BJ (cell line): ENCODE results near the gene CCDC27. TPM values are rescaled to one million over a fixed set of nuclear protein-coding genes. Genes with fewer than 3 reads are reported as not detected.
A peak's percentile ranks its signal among the peaks of the same experiment; 100 is the strongest.

Experiments
- CTCF ChIA-PET: fragments of 350-600 bp; formaldehyde crosslinking; extraction: SDS; loops from one replicate; lab custom pipeline; 2021; ENCODE audit warnings: antibody characterized with exemption, inconsistent platforms; lab: Yijun Ruan, JAX
- POLR2A ChIA-PET: fragments of 300-600 bp; sonication (Branson Sonifier 250); formaldehyde crosslinking; extraction: SDS; loops from one replicate; lab custom pipeline; 2021; ENCODE audit warnings: antibody characterized with exemption; lab: Charles Lee
- DNase-seq: peaks from one replicate; pipeline ENCODE4 v3.0.0-alpha.2; 2011; ENCODE audit warnings: low read depth
- H3K27me3 ChIP-seq: 2 replicates; pipeline ENCODE4 v1.6.0; 2011; ENCODE audit warnings: low read length; ENCODE audit not compliant: control insufficient read depth, insufficient read depth
- H3K36me3 ChIP-seq: 2 replicates; pipeline ENCODE4 v1.5.1; 2011; ENCODE audit warnings: low read length; ENCODE audit not compliant: control insufficient read depth, insufficient read depth
- H3K4me3 ChIP-seq: 2 replicates; pipeline ENCODE4 v1.5.1; 2011; ENCODE audit warnings: low read depth, mild to moderate bottlenecking, control low read depth, low read length
- polyA plus RNA-seq: library from polyadenylated mRNA; depleted of rRNA; stranded (reverse); fragments of >200 nt; gene quantifications from 2 replicates; pipeline ENCODE4 v1.2.3, GENCODE V29; 2011
- TF ChIP-seq, protein P1 (sequence below): IDR thresholded peaks from 2 replicates; pipeline ENCODE4 v1.5.1; 2011; ENCODE audit warnings: low read depth, mild to moderate bottlenecking, control low read depth, inconsistent platforms, low read length, moderate library complexity; ENCODE audit not compliant: insufficient read depth

Gene CCDC27
- polyA plus RNA-seq, 1 experiment, result not detected

DNA sequence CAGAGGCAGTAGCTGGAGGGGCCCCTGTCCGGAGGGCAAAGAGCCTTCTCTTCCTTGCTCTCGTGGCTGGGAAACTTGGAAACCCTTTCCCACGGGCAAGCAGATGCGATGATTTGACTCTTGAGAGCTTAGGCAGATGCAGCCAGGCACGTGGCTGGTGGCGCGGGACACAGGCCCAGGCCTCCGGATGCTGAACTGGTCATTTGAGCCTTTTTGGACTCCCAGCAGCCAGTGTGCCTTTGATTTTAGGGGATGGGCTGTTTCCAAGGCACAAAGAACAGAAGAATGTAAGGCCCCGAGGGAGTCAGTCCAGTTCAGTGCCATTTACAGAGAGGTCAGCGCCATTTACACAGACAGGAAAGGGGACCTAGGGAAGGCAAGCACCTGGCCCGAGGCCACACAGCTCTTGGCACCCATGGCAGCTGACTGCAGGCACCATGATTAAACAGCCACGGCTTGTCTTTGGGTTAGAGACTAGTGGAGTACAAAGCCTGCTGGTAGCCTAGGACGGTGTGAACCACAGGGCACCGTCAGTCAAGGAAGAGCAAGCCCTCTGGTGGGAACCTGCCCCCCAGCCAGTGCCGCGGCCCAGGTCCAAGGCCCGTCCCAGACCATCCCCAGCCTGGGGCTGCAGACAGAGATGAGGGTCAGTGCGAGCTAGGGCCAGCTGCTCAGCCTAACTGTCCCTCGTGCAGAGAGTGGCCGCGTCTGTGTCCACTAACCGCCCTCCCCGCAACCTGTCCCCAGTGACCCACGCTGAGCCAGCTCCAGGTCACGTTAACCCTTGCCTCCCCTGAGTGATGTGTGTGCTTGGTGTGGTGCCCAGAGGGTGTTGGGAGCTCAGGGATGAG, 20.4 kb upstream of the CCDC27 start:
- TF ChIP-seq, protein P1, sequence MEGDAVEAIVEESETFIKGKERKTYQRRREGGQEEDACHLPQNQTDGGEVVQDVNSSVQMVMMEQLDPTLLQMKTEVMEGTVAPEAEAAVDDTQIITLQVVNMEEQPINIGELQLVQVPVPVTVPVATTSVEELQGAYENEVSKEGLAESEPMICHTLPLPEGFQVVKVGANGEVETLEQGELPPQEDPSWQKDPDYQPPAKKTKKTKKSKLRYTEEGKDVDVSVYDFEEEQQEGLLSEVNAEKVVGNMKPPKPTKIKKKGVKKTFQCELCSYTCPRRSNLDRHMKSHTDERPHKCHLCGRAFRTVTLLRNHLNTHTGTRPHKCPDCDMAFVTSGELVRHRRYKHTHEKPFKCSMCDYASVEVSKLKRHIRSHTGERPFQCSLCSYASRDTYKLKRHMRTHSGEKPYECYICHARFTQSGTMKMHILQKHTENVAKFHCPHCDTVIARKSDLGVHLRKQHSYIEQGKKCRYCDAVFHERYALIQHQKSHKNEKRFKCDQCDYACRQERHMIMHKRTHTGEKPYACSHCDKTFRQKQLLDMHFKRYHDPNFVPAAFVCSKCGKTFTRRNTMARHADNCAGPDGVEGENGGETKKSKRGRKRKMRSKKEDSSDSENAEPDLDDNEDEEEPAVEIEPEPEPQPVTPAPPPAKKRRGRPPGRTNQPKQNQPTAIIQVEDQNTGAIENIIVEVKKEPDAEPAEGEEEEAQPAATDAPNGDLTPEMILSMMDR, result no peak
- CTCF ChIA-PET, result interaction anchor here (3.7 kb wide), 1 partner anchor 8 kb away, joined by 30 read pairs; no protein-coding TSS in a partner anchor
- no peak overlapping the region for H3K4me3 ChIP-seq
- DNase-seq, result no peak
- peaks cover 2% of the 10 kb centered on the region; the same call in 1 of the 2 replicates for H3K36me3 ChIP-seq
- no peaks in the 10 kb centered on the region; the same call in 1 of the 2 replicates for H3K27me3 ChIP-seq
- POLR2A ChIA-PET, result no interaction called here

DNA sequence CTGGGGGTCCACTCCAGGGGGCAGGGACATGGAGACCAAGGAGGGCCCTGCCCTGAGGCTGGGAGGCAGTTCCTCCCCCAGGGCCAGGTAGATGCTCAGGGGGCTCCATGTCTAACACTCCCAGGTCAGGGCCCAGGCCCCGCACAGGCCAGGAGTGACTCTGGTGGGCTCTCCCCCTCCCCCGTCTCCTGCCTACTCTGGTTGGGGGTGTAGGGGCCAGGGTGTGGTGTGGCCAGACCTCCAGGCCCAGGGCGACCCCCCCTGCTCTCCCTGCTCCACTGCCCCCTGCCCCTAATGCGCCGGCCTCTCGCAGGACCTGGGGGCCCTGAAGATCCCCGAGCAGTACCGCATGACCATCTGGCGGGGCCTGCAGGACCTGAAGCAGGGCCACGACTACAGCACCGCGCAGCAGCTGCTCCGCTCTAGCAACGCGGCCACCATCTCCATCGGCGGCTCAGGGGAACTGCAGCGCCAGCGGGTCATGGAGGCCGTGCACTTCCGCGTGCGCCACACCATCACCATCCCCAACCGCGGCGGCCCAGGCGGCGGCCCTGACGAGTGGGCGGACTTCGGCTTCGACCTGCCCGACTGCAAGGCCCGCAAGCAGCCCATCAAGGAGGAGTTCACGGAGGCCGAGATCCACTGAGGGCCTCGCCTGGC, 19.7 kb upstream of the CCDC27 start:
- CTCF ChIA-PET, result interaction anchor here (3.7 kb wide), 1 partner anchor 8 kb away, joined by 30 read pairs; no protein-coding TSS in a partner anchor
- TF ChIP-seq, protein P1, result peak; percentile 14; the same call in 1 of the 2 replicates
- Histone ChIP-seq H3K27me3 (no peaks in the 10 kb centered on the region; the same call in 1 of the 2 replicates), H3K4me3 (no peak overlapping the region), H3K36me3 (peaks cover 2% of the 10 kb centered on the region; the same call in 1 of the 2 replicates)
- no peak for DNase-seq
- POLR2A ChIA-PET, result no interaction called here

DNA sequence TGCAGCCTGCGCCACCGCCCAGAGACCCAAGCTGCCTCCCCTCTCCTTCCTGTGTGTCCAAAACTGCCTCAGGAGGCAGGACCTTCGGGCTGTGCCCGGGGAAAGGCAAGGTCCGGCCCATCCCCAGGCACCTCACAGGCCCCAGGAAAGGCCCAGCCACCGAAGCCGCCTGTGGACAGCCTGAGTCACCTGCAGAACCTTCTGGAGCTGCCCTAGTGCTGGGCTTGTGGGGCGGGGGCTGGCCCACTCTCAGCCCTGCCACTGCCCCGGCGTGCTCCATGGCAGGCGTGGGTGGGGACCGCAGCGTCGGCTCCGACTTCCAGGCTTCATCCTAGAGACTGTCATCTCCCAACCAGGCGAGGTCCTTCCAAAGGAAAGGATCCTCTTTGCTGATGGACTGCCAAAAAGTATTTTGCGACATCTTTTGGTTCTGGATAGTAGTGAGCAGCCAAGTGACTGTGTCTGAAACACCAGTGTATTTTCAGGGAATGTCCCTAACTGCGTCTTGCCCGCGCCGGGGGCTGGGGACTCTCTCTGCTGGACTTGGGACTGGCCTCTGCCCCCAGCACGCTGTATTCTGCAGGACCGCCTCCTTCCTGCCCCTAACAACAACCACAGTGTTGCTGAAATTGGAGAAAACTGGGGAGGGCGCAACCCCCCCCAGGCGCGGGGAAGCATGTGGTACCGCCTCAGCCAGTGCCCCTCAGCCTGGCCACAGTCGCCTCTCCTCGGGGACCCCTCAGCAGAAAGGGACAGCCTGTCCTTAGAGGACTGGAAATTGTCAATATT, 19.0 kb upstream of the CCDC27 start:
- TF ChIP-seq, protein P1, result no peak
- no peak for DNase-seq
- Histone ChIP-seq H3K4me3 (no peak overlapping the region), H3K27me3 (no peaks in the 10 kb centered on the region; the same call in 1 of the 2 replicates), H3K36me3 (peaks cover 3% of the 10 kb centered on the region)
- ChIA-PET POLR2A (interaction anchor here (0.5 kb wide), 1 partner anchor 280 kb away, joined by 3 read pairs; no protein-coding TSS in a partner anchor), CTCF (interaction anchor here (0.9 to 3.7 kb wide), 2 partner anchors 9 to 12 kb away, joined by 3 to 30 read pairs; no protein-coding TSS in a partner anchor)

DNA sequence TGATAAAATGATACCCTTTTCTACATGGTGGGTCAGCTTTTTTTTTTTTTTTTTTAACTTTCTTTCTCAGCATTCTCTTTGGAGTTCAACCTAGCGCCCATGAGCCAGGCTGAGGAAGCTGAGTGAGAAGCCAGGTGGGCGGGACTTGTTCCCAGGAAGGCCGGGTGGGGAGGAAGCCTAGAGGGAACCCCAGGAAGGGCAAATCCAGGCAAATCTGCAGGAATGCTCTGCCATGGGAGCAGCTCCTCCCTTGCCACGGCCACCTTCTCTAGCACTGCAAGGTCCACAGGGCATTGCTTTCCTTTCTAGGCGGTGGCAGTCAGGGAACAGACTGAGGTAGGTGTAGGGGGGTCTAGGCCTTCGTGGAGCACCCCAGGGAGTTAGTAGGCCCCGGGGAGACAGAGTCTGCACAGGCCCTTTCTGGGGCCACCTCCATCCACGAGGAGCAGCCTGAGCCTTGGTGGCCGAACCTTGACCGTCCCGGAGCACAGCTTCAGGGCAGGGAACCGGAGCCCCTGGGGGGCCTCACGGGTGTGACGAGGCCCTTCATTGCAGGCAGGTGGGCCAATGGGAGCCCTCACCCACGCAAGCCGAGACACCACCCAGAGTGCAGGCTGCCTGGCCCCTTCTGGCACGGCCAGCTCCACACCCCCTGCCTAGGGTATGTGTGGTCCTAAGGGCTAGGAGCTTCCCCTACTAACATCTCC, 18.2 kb upstream of the CCDC27 start:
- POLR2A ChIA-PET, result interaction anchor here (0.5 kb wide), 1 partner anchor 281 kb away, joined by 3 read pairs; no protein-coding TSS in a partner anchor
- CTCF ChIA-PET, result interaction anchor here (0.9 to 3.7 kb wide), 2 partner anchors 10 to 11 kb away, joined by 3 to 30 read pairs; no protein-coding TSS in a partner anchor

More for the DNA sequence above, 18.2 kb upstream of the CCDC27 start:
- DNase-seq, result no peak
- Histone ChIP-seq H3K36me3 (peaks cover 8% of the 10 kb centered on the region), H3K4me3 (no peak overlapping the region), H3K27me3 (no peaks in the 10 kb centered on the region; the same call in 1 of the 2 replicates)
- TF ChIP-seq, protein P1, result no peak
